Progenitor cell of endocrine pancreas (in vitro differentiated cells): Measurements from ENCODE around the gene USH1G. TPM values are rescaled to one million over a fixed set of nuclear protein-coding genes. Genes with fewer than 3 reads are reported as not detected.

Source experiments
- DNase-seq: peaks from one replicate; pipeline ENCODE4 v3.0.0; 2021; ENCODE audit warnings: low spot score; ENCODE audit not compliant: unreplicated experiment
- H3K27ac Mint-ChIP-seq: 2 replicates; pipeline ENCODE4 v1.8.0; 2021; ENCODE audit warnings: mild to moderate bottlenecking, moderate library complexity, mixed read lengths
- H3K27me3 Mint-ChIP-seq: 2 replicates; pipeline ENCODE4 v1.8.0; 2021; ENCODE audit warnings: mixed read lengths
- H3K36me3 Mint-ChIP-seq: 2 replicates; pipeline ENCODE4 v1.8.0; 2022; ENCODE audit warnings: mixed read lengths; ENCODE audit not compliant: insufficient read depth
- H3K4me1 Mint-ChIP-seq: 2 replicates; pipeline ENCODE4 v1.8.0; 2021; ENCODE audit warnings: low read depth, mixed read lengths
- H3K4me3 Mint-ChIP-seq: 2 replicates; pipeline ENCODE4 v1.8.0; 2021; ENCODE audit warnings: low read depth, mild to moderate bottlenecking, moderate library complexity, mixed read lengths
- H3K9me3 Mint-ChIP-seq: 2 replicates; pipeline ENCODE4 v1.8.0; 2021; ENCODE audit warnings: low read depth, mixed read lengths
- total RNA-seq: library from RNA; stranded (reverse); gene quantifications from 2 replicates; pipeline ENCODE4 v1.2.1, GENCODE V29; 2021
- TF ChIP-seq, protein P1 (sequence below): fragments of 200-600 bp; sonication (generic); IDR thresholded peaks from one replicate; pipeline ENCODE4 v1.5.0; 2021; ENCODE audit warnings: antibody characterized with exemption, mild to moderate bottlenecking; ENCODE audit not compliant: unreplicated experiment

Gene USH1G
- total RNA-seq, 1 donor from 2014 or later, result 0.19 TPM

DNA sequence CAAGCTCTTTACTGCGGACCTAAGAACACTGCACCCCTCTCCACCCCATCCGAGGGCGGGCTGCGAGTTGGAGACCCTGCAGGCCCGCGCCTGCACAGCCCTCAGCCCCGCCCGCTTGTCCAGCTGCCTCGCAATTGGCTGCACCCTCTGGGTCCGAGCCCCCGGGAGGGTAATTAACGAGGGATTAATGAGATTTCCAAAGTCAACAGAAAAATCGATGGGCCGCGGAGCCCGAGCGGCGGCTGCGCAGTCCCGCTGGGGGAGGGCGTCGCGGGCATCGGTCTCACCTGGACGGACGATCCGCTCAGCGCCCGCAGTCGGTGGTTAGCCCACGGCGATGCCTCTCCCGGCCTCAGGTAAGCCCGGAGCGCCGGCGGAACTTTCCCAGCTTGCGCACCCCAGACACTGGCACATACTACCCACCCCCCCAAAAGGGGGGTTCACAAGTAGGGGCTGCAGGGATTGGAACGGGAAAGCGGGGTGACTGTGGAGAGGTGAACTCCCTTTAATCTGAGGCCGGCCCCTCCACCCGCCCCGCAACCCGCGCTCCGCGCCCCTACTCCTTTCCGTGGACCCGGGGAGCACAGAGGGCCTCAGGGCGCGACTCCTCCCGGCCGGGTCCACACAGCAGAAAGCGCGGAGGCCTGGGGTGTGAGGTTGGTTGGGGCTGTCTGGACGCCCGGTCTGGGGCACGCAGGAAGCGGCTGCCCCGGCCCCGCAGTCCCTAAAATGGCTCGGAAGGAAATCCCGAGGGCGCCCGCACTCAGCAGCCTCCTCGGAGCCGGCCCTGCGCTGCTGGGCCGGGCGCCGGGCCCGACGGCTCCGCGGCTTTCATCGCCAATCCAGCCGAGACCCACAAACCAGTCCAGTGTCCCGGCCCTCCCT lies 12.8 kb upstream of the USH1G start, which contains the start of gene OTOP3:
OTOP3 (plus strand) TSS at position 314 of the 885 bp plus-strand sequence; CDS start at position 338, 24 bp downstream.
- no peaks in the 10 kb centered on the region for H3K4me1 Mint-ChIP-seq

DNA sequence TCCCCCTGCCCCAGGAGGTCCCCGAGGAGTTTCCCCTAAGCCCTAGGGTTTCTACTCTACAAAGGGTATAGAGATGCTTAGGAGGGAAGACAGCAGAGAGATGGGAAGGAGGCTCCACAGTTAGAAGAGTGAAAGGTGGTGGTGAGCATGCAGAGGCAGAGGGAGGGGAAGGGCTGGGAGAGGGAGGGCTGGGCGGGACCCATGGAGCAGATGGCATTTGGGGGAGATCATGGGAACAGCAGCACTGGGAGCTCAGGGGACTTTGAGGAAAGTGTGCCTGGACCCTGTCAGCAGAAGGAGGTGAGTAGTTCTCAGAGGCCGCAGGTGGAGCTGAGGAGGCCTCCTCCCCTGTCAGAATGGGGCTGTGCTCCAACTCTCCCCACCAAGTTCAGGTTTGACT lies 12.0 kb upstream of the USH1G start:
- H3K4me1 Mint-ChIP-seq, result no peaks in the 10 kb centered on the region
- no peak for DNase-seq
- no peaks in the 10 kb centered on the region for H3K36me3 Mint-ChIP-seq
- H3K27ac Mint-ChIP-seq, result peak overlapping the region; percentile 37
- H3K9me3 Mint-ChIP-seq, result no peaks in the 10 kb centered on the region
- TF ChIP-seq, protein P1, sequence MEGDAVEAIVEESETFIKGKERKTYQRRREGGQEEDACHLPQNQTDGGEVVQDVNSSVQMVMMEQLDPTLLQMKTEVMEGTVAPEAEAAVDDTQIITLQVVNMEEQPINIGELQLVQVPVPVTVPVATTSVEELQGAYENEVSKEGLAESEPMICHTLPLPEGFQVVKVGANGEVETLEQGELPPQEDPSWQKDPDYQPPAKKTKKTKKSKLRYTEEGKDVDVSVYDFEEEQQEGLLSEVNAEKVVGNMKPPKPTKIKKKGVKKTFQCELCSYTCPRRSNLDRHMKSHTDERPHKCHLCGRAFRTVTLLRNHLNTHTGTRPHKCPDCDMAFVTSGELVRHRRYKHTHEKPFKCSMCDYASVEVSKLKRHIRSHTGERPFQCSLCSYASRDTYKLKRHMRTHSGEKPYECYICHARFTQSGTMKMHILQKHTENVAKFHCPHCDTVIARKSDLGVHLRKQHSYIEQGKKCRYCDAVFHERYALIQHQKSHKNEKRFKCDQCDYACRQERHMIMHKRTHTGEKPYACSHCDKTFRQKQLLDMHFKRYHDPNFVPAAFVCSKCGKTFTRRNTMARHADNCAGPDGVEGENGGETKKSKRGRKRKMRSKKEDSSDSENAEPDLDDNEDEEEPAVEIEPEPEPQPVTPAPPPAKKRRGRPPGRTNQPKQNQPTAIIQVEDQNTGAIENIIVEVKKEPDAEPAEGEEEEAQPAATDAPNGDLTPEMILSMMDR, result no peak
- H3K4me3 Mint-ChIP-seq, result no peak overlapping the region
- H3K27me3 Mint-ChIP-seq, result peaks cover 73% of the 10 kb centered on the region

More for the DNA sequence above, 12.8 kb upstream of the USH1G start, which contains the start of gene OTOP3:
- peak; percentile 75 for DNase-seq
- Mint-ChIP-seq H3K27me3 (peaks cover 73% of the 10 kb centered on the region), H3K9me3 (no peaks in the 10 kb centered on the region), H3K36me3 (no peaks in the 10 kb centered on the region), H3K4me3 (no peak within 1 kb of the TSS), H3K27ac (peak within 1 kb of the TSS; percentile 37)
- TF ChIP-seq, protein P1, result no peak

DNA sequence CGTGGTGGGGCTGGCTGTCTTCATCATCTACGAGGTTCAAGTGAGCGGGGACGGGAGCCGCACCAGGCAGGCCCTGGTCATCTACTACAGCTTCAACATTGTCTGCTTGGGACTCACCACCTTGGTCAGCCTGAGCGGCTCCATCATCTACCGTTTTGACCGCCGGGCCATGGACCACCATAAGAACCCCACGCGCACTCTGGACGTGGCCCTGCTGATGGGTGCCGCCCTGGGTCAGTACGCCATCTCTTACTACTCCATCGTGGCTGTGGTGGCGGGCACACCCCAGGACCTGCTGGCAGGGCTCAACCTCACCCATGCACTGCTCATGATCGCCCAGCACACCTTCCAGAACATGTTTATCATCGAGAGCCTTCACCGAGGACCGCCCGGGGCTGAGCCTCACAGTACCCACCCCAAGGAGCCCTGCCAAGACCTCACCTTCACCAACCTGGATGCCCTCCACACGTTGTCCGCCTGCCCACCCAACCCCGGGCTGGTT lies 7.5 kb upstream of the USH1G start:
- no peak overlapping the region for H3K27ac Mint-ChIP-seq
- H3K4me3 Mint-ChIP-seq, result no peak overlapping the region
- H3K9me3 Mint-ChIP-seq, result no peaks in the 10 kb centered on the region
- no peaks in the 10 kb centered on the region for H3K4me1 Mint-ChIP-seq
- TF ChIP-seq, protein P1, result no peak
- no peaks in the 10 kb centered on the region for H3K36me3 Mint-ChIP-seq
- H3K27me3 Mint-ChIP-seq, result peaks cover 76% of the 10 kb centered on the region
- DNase-seq, result no peak

DNA sequence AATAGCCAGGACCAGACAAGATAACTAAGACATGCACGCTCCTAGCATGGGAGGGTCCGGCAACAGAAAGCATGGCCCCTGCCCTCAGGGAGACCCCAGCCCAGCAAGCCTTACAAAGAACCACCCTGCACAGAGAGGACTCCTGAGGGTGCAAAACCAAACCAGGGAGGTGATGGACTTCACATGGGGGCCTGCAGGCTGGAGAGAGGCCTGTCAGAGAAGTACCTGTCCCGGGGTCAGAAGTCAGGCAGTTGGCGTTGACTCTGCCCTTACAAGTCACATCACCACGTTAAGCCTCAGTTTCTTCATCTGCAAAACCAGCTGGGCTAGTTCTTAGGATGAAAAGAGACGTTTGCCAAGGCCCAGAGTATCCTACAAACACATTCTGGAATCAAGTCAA lies 5.7 kb upstream of the USH1G start:
- DNase-seq, result no peak
- TF ChIP-seq, protein P1, result no peak
- Mint-ChIP-seq H3K4me1 (no peaks in the 10 kb centered on the region), H3K9me3 (no peaks in the 10 kb centered on the region), H3K36me3 (no peaks in the 10 kb centered on the region), H3K27ac (no peak overlapping the region), H3K4me3 (no peak overlapping the region), H3K27me3 (peaks cover 91% of the 10 kb centered on the region)

DNA sequence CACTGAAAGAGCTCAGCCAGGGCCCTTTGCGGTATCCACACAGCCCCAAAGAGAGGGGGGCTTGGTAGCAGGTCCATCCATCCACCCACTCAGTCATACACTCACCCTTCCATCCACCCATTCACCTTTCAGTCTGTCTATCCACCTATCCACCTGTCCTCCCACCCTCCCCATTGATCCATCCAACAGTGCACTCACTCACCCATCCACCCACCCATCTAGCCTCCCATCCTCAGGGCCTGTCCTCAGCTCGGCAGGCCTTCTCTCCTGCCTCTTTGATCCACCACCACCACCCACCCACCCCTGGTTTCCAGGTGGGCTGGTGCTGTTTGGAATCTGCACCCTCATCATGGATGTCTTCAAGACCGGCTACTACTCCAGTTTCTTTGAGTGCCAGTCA lies 2.2 kb upstream of the USH1G start:
- Mint-ChIP-seq H3K27me3 (peaks cover 71% of the 10 kb centered on the region), H3K4me1 (peaks cover 2% of the 10 kb centered on the region), H3K4me3 (no peak overlapping the region), H3K9me3 (no peaks in the 10 kb centered on the region), H3K27ac (no peak overlapping the region), H3K36me3 (no peaks in the 10 kb centered on the region)
- DNase-seq, result no peak
- TF ChIP-seq, protein P1, result no peak
